Astrocyte of the cerebellum (primary cell): ENCODE data around the gene POLR2C.

Source experiments
- DNase-seq: peaks from one replicate; pipeline ENCODE4 v3.0.0-alpha.2; 2011; ENCODE audit warnings: low read depth
- H3K4me3 ChIP-seq: 2 replicates; pipeline ENCODE4 v1.5.1; 2011; ENCODE audit warnings: mild to moderate bottlenecking, low read depth, low read length, moderate library complexity
- CTCF ChIP-seq: IDR thresholded peaks from 2 replicates; pipeline ENCODE4 v1.5.1; 2012; ENCODE audit warnings: low read length, low read depth, moderate library complexity, mild to moderate bottlenecking; ENCODE audit errors: missing control alignments
- in situ Hi-C: cut with HindIII; loops from 2 replicates; pipeline ENCODE4 v1.10.0; 2017; ENCODE audit warnings: low sequenced_read_pairs

POLR2C gene

GRCh38 chr16:57513371-57514102 lies 51.1 kb downstream of the POLR2C start:
- TF ChIP-seq CTCF = no peak
- in situ Hi-C loops = no loop called here
- DNase-seq = no peak
- H3K4me3 ChIP-seq = no peak overlapping the region

GRCh38 chr16:57514371-57514770 lies 51.9 kb downstream of the POLR2C start:
- in situ Hi-C loops = no loop called here
- H3K4me3 ChIP-seq = no peak overlapping the region
- DNase-seq = no peak
- no peak for TF ChIP-seq CTCF

GRCh38 chr16:57514791-57515600 lies 52.5 kb downstream of the POLR2C start:
- DNase-seq = no peak
- no peak overlapping the region for H3K4me3 ChIP-seq
- TF ChIP-seq CTCF = no peak
- in situ Hi-C loops = no loop called here

GRCh38 chr16:57516176-57516725 lies 53.8 kb downstream of the POLR2C start:
- no peak for TF ChIP-seq CTCF
- in situ Hi-C loops = no loop called here
- H3K4me3 ChIP-seq = no peak overlapping the region
- no peak for DNase-seq

GRCh38 chr16:57516773-57517172 lies 54.3 kb downstream of the POLR2C start:
- in situ Hi-C loops = no loop called here
- H3K4me3 ChIP-seq = no peak overlapping the region
- DNase-seq = no peak
- no peak for TF ChIP-seq CTCF

GRCh38 chr16:57517397-57518367 lies 55.2 kb downstream of the POLR2C start:
- in situ Hi-C loops = no loop called here
- no peak overlapping the region for H3K4me3 ChIP-seq
- DNase-seq = no peak
- TF ChIP-seq CTCF = no peak
